Mucosa of rectum (tissue), 2 donors: Measurements from ENCODE around the gene NUDT9.
"Not testable (repeated sequence)": the region's sequence is repeated elsewhere in the genome, so short reads cannot be mapped to it uniquely, and the experiment has no call there.

Source experiments
- H3K27ac ChIP-seq, 2 donors: one replicate each; pipeline ENCODE4 v1.7.0; 2013; ENCODE audit warnings: inconsistent platforms in 2 of 2, low read depth in 2 of 2, low read length in 2 of 2
- H3K27me3 ChIP-seq, 2 donors: one replicate each; pipeline ENCODE4 v1.7.0; 2013; ENCODE audit warnings: low read length in 2 of 2; ENCODE audit not compliant: control insufficient read depth in 2 of 2, insufficient read depth in 2 of 2
- H3K36me3 ChIP-seq, 2 donors: one replicate each; pipeline ENCODE4 v1.7.0; 2013; ENCODE audit warnings: low read length in 2 of 2; ENCODE audit not compliant: control insufficient read depth in 2 of 2, insufficient read depth in 2 of 2
- H3K4me1 ChIP-seq, 2 donors: one replicate each; pipeline ENCODE4 v1.7.0; 2013; ENCODE audit warnings: low read length in 2 of 2, mild to moderate bottlenecking in 1 of 2; ENCODE audit not compliant: control insufficient read depth in 2 of 2, insufficient read depth in 2 of 2
- H3K4me3 ChIP-seq, 2 donors: one replicate each; pipeline ENCODE4 v1.7.0; 2013; ENCODE audit warnings: low read length in 2 of 2
- H3K9ac ChIP-seq, 2 donors: one replicate each; pipeline ENCODE4 v1.7.0; 2013; ENCODE audit warnings: low read length in 2 of 2, low read depth in 1 of 2, mild to moderate bottlenecking in 1 of 2
- H3K9me3 ChIP-seq, 2 donors: one replicate each; pipeline ENCODE4 v1.7.0; 2013; ENCODE audit warnings: low read length in 2 of 2; ENCODE audit not compliant: control insufficient read depth in 2 of 2
- donor health status: healthy.
- donor health status: Normal muscosa, but diverticular disease.

The NUDT9 gene

DNA sequence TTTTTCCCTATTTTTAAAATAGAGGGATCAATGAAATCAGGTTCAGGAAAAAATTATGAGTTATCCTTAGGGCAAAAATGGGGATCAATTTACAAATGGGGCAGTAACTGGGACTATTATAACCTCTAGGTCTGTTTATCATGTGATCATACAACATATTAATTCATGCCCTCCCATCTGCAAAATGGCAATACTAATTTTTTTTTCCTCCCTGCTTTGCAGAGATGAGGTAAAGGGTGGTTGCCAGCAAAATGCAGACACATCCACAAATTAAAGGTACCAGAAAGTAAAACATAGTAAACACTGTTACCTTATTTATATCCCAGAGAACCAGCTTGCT lies 31.9 kb upstream of the NUDT9 start:
- no peaks in the 10 kb centered on the region for H3K27me3 ChIP-seq
- no peaks in the 10 kb centered on the region for H3K36me3 ChIP-seq
- H3K4me3 ChIP-seq = peak overlapping the region; percentile 84 to 99
- H3K4me1 ChIP-seq = peaks cover 4 to 15% of the 10 kb centered on the region in 2 donors
- no peaks in the 10 kb centered on the region for H3K9me3 ChIP-seq
- peak overlapping the region; percentile 89 to 95 for H3K27ac ChIP-seq
- H3K9ac ChIP-seq = peak overlapping the region; percentile 92 to 97

DNA sequence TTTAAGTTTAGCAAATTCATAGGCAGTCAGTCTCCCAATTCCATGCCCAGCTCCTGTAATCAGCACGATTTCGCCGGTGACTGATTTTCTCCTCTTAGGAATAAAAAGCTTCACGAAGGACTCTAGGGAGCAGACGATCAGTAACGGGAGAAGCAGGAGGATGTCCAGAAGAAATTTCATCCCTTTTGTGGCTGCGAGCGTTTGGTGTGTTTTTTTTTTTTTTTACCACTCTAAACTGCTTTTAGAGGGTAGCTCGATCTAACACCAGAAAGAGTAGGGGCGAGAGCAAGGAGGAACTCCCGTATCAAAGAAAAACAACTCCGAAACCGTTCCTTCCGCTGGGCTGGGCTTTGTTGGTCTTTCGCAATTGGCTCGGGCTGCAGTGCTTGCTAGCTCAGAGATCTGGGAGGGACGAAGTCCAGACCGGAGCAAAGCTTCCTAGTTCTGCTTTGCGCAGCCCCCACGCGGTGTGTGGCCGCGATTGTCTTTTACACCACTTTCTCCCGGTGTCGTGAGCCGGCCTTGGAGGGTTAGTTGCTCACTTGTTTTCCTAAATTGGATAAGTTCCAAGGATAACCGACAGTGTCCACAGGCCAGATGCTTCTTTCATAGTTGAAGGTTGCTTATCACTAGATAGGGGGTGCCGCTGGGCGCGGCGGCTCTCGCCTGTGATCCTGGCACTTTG lies 31.3 kb upstream of the NUDT9 start, which contains the start of gene HSD17B11:
HSD17B11 (minus strand) TSS at position 298 of the 685 bp plus-strand sequence; CDS start at position 180, 118 bp downstream.
- H3K4me3 ChIP-seq = peak within 1 kb of the TSS; percentile 84 to 99
- H3K27ac ChIP-seq = peak within 1 kb of the TSS; percentile 89 to 95
- no peaks in the 10 kb centered on the region for H3K36me3 ChIP-seq
- H3K9ac ChIP-seq = peak within 1 kb of the TSS; percentile 92 to 97
- peaks cover 4 to 15% of the 10 kb centered on the region in 2 donors for H3K4me1 ChIP-seq
- H3K9me3 ChIP-seq = no peaks in the 10 kb centered on the region
- H3K27me3 ChIP-seq = no peaks in the 10 kb centered on the region

DNA sequence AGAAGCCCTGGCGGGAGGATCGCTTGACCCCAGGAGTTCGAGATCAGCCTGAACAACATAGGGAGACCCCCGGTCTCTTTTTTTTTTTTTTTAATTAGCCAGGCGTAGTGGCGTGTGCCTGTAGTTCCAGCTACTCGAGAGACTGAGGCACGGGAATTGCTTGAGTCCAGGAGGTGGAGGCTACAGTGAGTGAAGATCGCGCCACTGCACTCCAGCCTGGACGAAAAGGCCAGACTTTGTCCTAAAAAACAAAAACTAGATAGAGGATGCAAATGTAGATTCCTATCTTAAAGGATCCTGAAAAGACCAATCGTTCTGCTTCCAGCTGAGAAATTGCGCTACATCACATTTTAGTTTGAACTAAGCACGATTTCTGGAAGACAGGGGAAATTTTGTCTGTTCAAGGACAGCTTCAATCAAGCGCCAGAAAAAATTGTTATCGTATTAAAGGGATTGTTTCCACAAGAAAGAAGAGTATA lies 30.8 kb upstream of the NUDT9 start:
- Histone ChIP-seq H3K27ac (peak overlapping the region; percentile 89 to 95), H3K9me3 (no peaks in the 10 kb centered on the region), H3K4me1 (peaks cover 4 to 13% of the 10 kb centered on the region in 2 donors), H3K4me3 (peak overlapping the region; percentile 84 to 99), H3K9ac (peak overlapping the region; percentile 92 to 97), H3K27me3 (no peaks in the 10 kb centered on the region), H3K36me3 (no peaks in the 10 kb centered on the region)

DNA sequence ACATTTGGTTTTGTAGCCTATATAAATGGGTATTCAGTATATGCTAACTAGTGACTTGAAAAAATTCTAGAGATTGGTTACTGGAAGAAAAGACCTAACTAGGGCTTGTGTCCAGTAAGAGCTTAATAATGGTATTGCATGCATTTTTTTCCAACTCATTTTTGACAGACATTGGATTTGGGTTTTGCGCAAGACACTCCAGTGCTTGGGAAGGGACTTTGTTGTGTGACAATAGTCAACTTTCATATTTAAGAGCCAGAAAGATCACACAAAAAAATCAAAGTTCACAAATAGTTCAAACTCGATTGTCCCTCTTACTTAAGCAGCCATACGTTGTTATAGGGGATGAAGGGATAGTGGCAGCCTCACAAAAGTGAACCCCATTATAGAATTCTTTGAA lies 30.2 kb upstream of the NUDT9 start:
- peak overlapping the region in 1 of 2 donors; percentile 99 for H3K4me3 ChIP-seq

DNA sequence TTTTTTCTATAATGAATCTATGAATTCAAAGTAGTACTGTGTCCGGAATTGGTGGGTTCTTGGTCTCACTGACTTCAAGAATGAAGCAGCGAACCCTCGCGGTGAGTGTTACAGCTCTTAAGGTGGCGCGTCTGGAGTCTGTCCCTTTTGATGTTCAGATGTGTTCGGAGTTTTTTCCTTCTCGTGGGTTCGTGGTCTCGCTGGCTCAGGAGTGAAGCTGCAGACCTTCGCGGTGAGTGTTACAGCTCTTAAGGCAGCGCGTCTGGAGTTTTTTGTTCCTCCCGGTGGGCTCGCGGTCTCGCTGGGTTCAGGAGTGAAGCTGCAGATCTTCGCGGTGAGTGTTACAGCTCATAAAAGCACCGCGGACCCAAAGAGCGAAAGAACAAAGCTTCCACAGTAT lies 27.3 kb upstream of the NUDT9 start:
- not testable (repeated sequence) for H3K36me3 ChIP-seq, H3K27ac ChIP-seq, H3K27me3 ChIP-seq, H3K4me3 ChIP-seq, H3K4me1 ChIP-seq, H3K9ac ChIP-seq, H3K9me3 ChIP-seq

More for the DNA sequence above, 30.2 kb upstream of the NUDT9 start:
- Histone ChIP-seq H3K36me3 (no peaks in the 10 kb centered on the region), H3K4me1 (peaks cover 4 to 8% of the 10 kb centered on the region in 2 donors), H3K27me3 (no peaks in the 10 kb centered on the region), H3K9ac (peak overlapping the region in 1 of 2 donors; percentile 92), H3K9me3 (no peaks in the 10 kb centered on the region), H3K27ac (peak overlapping the region in 1 of 2 donors; percentile 95)

DNA sequence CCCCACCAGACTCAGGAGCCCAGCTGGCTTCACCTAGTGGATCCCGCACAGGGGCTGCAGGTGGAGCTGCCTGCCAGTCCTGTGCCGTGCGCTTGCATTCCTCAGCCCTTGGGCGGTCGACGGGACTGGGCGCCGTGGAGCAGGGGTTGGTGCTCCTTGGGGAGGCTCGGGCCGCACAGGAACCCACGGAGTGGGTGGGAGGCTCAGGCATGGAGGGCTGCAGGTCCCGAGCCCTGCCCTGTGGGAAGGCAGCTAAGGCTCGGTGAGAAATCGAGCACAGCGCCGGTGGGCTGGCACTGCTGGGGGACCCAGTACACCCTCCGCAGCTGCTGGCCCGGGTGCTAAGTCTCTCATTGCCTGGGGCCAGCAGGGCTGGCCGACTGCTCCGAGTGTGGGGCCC lies 26.5 kb upstream of the NUDT9 start:
- not testable (repeated sequence) for H3K9ac ChIP-seq, H3K4me1 ChIP-seq, H3K36me3 ChIP-seq, H3K9me3 ChIP-seq, H3K4me3 ChIP-seq, H3K27ac ChIP-seq, H3K27me3 ChIP-seq

DNA sequence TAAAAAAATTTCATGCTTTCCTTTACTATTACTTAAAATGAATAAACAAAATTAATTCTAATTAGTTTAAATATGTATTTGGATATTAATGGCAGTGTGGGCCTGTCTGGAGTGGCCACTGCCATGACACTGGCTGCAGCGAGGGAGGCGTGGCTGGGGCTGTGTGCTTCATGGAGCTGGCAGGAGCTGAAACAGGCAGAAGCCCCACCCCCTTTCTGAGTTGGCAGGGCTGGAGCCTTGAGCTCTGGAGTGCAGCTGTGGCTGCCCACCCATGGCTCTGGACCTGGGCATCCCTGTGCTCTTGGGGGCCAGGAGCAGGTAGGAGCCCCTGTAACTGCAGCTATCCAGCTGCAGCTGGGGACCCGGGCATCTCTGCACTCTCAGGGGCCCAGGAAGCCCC lies 23.2 kb upstream of the NUDT9 start:
- Histone ChIP-seq H3K27ac (no peak overlapping the region), H3K4me3 (no peak overlapping the region), H3K4me1 (no peaks in the 10 kb centered on the region), H3K36me3 (no peaks in the 10 kb centered on the region), H3K27me3 (no peaks in the 10 kb centered on the region), H3K9ac (no peak overlapping the region), H3K9me3 (no peaks in the 10 kb centered on the region)

DNA sequence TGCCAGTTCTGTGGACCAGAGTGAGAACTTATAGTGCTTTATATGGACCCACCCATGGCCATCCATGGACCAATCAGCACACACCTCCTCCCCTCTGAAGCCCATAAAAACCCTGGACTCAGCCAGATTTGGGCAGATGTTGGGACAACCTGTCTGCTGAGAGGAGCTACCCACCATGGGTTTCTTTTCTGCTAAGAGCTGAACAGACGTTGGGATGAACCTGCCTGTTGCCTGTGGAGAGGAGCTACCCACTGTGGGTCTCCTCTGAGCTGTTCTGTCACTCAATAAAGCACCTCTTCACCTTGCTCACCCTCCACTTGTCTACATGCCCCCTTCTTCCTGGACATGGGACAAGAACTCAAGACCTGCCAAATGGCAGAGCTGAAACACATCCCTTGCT lies 22.4 kb upstream of the NUDT9 start:
- H3K4me1 ChIP-seq = no peaks in the 10 kb centered on the region
- no peak overlapping the region for H3K4me3 ChIP-seq
- H3K27ac ChIP-seq = no peak overlapping the region
- no peaks in the 10 kb centered on the region for H3K27me3 ChIP-seq
- H3K9ac ChIP-seq = no peak overlapping the region
- H3K9me3 ChIP-seq = no peaks in the 10 kb centered on the region
- no peaks in the 10 kb centered on the region for H3K36me3 ChIP-seq

DNA sequence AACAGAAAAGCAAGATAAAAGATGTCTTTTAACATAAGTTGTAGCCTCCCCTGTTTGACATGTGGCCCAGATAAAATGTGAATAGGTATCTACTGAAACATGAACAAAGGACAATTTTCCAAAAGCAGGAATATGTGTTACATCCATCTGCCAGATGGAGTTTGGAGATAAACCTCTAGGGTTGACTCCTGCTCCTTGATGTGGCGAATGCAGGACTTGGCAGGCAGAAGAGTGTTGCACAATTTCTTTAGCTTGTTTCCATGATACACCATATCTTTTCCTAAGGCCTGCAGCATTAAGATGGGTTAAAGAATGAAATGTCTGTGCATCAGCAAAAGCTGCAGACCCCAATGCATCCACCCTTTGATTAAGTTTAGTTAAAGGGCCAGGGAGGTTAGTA lies 18.6 kb upstream of the NUDT9 start:
- not testable (repeated sequence) for H3K27ac ChIP-seq, H3K36me3 ChIP-seq, H3K27me3 ChIP-seq, H3K4me3 ChIP-seq, H3K9ac ChIP-seq, H3K9me3 ChIP-seq
- peaks cover 0 to 13% of the 10 kb centered on the region in 2 donors for H3K4me1 ChIP-seq

DNA sequence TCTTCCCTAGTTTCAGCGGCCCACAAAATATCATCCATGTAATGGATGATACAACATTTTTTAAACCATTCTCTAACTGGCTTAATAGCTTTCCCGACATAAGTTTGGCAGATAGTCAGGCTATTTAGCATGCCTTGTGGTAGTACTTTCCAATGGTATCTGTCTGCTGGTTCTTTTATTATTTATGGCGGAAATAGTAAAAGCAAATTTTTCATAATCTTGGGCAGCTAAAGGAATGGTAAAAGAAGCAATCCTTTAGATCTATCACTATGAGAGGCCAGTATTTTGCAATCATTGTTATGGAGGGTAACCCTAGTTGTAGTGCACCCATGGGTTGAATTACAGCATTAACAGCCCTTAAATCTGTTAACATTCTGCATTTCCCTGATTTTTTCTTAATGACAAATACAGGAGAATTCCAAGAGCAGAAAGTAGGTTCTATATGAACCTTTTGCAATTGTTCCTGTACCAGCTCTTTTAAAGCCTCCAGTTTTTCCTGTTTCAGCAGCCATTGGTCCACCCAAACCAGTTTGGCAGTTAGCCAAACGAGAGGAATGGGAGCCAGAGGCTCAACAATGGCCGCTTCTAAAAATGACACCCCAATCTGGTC lies 17.1 kb upstream of the NUDT9 start:
- H3K9me3 ChIP-seq = no peaks in the 10 kb centered on the region
- H3K27ac ChIP-seq = no peak overlapping the region
- no peaks in the 10 kb centered on the region for H3K36me3 ChIP-seq
- H3K9ac ChIP-seq = no peak overlapping the region
- H3K4me1 ChIP-seq = peaks cover 2 to 25% of the 10 kb centered on the region in 2 donors
- H3K27me3 ChIP-seq = no peaks in the 10 kb centered on the region
- H3K4me3 ChIP-seq = no peak overlapping the region
